CD14-positive monocyte (primary cell): ENCODE measurements around the gene NT5C1A. TPM values are rescaled to one million over a fixed set of nuclear protein-coding genes. Genes with fewer than 3 reads are reported as not detected.

Experiments
- DNase-seq, 3 donors: peaks; one replicate each; pipeline ENCODE4 v3.0.0-alpha.2; 2011 to 2022
- H2AFZ ChIP-seq: 2 replicates; pipeline ENCODE4 v1.6.0; 2012; ENCODE audit warnings: mild to moderate bottlenecking, low read depth, low read length, inconsistent platforms; ENCODE audit not compliant: insufficient read depth, poor library complexity, severe bottlenecking
- H3K27ac ChIP-seq, 2 donors: 1 replicate in 1 of 2; 2 replicates in 1 of 2; pipeline ENCODE4 v1.5.1; 2012 to 2013; ENCODE audit warnings: low read length in 2 of 2, control low read depth in 1 of 2, inconsistent platforms in 1 of 2, low read depth in 1 of 2, mild to moderate bottlenecking in 1 of 2
- H3K27me3 ChIP-seq, 2 donors: one replicate each; pipeline versions ENCODE4 v1.6.0 to v1.6.1; 2011 to 2013; ENCODE audit warnings: low read length in 2 of 2; ENCODE audit not compliant: control insufficient read depth in 2 of 2, insufficient read depth in 2 of 2
- H3K36me3 ChIP-seq, 2 donors: replicated peaks in 1 of 2; 1 replicate in 1 of 2; 2 replicates in 1 of 2; pipeline versions ENCODE4 v1.5.1 to v1.6.1; 2012 to 2013; ENCODE audit warnings: low read length in 2 of 2, control low read depth in 1 of 2, inconsistent platforms in 1 of 2, mild to moderate bottlenecking in 1 of 2; ENCODE audit not compliant: insufficient read depth in 2 of 2, control insufficient read depth in 1 of 2
- H3K4me1 ChIP-seq, 2 donors: 1 replicate in 1 of 2; 2 replicates in 1 of 2; pipeline versions ENCODE4 v1.5.1 to v1.6.1; 2012 to 2013; ENCODE audit warnings: low read length in 2 of 2, control low read depth in 1 of 2, inconsistent platforms in 1 of 2, mild to moderate bottlenecking in 1 of 2, moderate library complexity in 1 of 2; ENCODE audit not compliant: insufficient read depth in 2 of 2, control insufficient read depth in 1 of 2
- H3K4me2 ChIP-seq: replicated peaks from 2 replicates; pipeline ENCODE3; 2012; ENCODE audit warnings: low read length, moderate library complexity, mild to moderate bottlenecking; ENCODE audit not compliant: poor library complexity, severe bottlenecking; ENCODE audit errors: extremely low read depth
- H3K4me3 ChIP-seq, 3 experiments: fragments of 200-600 bp in 1 of 3; sonication (generic) in 1 of 3; replicated peaks in 1 of 3; 1 replicate in 2 of 3; 2 replicates in 1 of 3; pipeline ENCODE4 v1.5.1; 2011 to 2013; ENCODE audit warnings: low read length in 3 of 3, mild to moderate bottlenecking in 3 of 3, control low read depth in 2 of 3, low read depth in 2 of 3, inconsistent platforms in 1 of 3, moderate library complexity in 1 of 3
- H3K79me2 ChIP-seq: 2 replicates; pipeline ENCODE4 v1.6.0; 2012; ENCODE audit warnings: mild to moderate bottlenecking, control low read depth, inconsistent platforms, low read length, moderate library complexity; ENCODE audit not compliant: insufficient read depth
- H3K9ac ChIP-seq: 2 replicates; pipeline ENCODE4 v1.6.0; 2017; ENCODE audit warnings: low read length, mild to moderate bottlenecking; ENCODE audit not compliant: insufficient read depth, poor library complexity, severe bottlenecking
- H3K9me3 ChIP-seq, 2 donors: replicated peaks in 1 of 2; 1 replicate in 1 of 2; 2 replicates in 1 of 2; pipeline versions ENCODE4 v1.5.1 to v1.6.1; 2012 to 2013; ENCODE audit warnings: low read length in 2 of 2, control low read depth in 1 of 2; ENCODE audit not compliant: control insufficient read depth in 1 of 2, insufficient read depth in 1 of 2
- H4K20me1 ChIP-seq: 2 replicates; pipeline ENCODE4 v1.6.0; 2012; ENCODE audit warnings: mild to moderate bottlenecking, low read length, control low read depth, moderate library complexity; ENCODE audit not compliant: insufficient read depth
- H3K27ac Mint-ChIP-seq, 7 donors: one replicate each; pipeline ENCODE4 v1.8.0; 2020; ENCODE audit warnings: mild to moderate bottlenecking in 7 of 7, mixed read lengths in 7 of 7, moderate library complexity in 6 of 7, inconsistent platforms in 2 of 7
- H3K27me3 Mint-ChIP-seq, 3 donors: one replicate each; pipeline ENCODE4 v1.8.0; 2021 to 2022; ENCODE audit warnings: low read depth in 3 of 3, mild to moderate bottlenecking in 3 of 3, mixed read lengths in 3 of 3, moderate library complexity in 3 of 3, inconsistent platforms in 1 of 3
- H3K36me3 Mint-ChIP-seq, 2 donors: one replicate each; pipeline ENCODE4 v1.8.0; 2020; ENCODE audit warnings: mixed read lengths in 2 of 2, inconsistent platforms in 1 of 2, mild to moderate bottlenecking in 1 of 2
- H3K4me1 Mint-ChIP-seq: one replicate; pipeline ENCODE4 v1.8.0; 2020; ENCODE audit warnings: mild to moderate bottlenecking, mixed read lengths
- H3K4me3 Mint-ChIP-seq, 2 donors: one replicate each; pipeline ENCODE4 v1.8.0; 2020; ENCODE audit warnings: mild to moderate bottlenecking in 2 of 2, mixed read lengths in 2 of 2, moderate library complexity in 1 of 2
- H3K9me3 Mint-ChIP-seq, 7 donors: one replicate each; pipeline ENCODE4 v1.8.0; 2020 to 2022; ENCODE audit warnings: mixed read lengths in 7 of 7, mild to moderate bottlenecking in 6 of 7, moderate library complexity in 6 of 7, inconsistent platforms in 2 of 7
- WGBS: methylation state at CpG from one replicate; pipeline ENCODE4 v1.1.5; 2013; ENCODE audit warnings: missing lambda C conversion rate; ENCODE audit not compliant: insufficient coverage; 5-methylcytosine and 5-hydroxymethylcytosine counted together
- intact Hi-C, 2 donors: fragments of 100-400 bp; cut with micrococcal nuclease; formaldehyde crosslinking; loops; one replicate each; pipeline versions ENCODE4 v1.15.0 to v1.15.1; 2023
- polyA plus RNA-seq, 3 donors: library from polyadenylated mRNA; depleted of rRNA in 1 of 3; unstranded in 2 of 3; stranded (reverse) in 1 of 3; fragments of 300-500 nt in 2 of 3; fragments of >200 nt in 1 of 3; fragmentation: Illumina TruSeq in 2 of 3; gene quantifications; 1 replicate in 2 of 3; 2 replicates in 1 of 3; pipeline ENCODE4 v1.2.3, GENCODE V29; 2012 to 2021
- TF ChIP-seq, protein P1 (sequence below): fragments of 200-600 bp; IDR thresholded peaks from one replicate; pipeline ENCODE4 v1.8.0; 2022; ENCODE audit warnings: antibody characterized with exemption, mild to moderate bottlenecking

The NT5C1A gene
- polyA plus RNA-seq, 3 donors, result not detected

DNA sequence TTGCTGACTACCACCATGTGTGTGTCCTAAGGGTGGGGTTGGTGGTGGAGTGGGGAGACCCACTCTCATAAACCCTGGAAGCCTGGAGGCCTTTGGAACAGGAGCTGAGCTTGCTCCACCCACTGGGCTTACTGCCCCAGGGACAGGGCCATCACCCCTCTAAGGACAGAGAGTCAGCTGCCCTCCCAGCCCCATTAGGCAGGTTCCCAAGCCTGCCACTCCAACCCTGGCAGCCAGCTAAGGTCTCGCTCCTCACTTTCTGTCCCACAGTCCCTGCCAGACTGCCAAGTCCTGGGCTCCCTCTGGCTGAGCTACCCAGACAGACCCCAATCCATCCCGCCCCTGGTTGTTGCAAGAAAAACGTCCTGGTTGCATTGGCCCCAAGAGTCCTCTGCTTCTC is 3.8 kb downstream of the NT5C1A start:
- Histone ChIP-seq H3K4me1 (peaks cover 15 to 17% of the 10 kb centered on the region in 2 donors), H3K9me3 (peaks cover 0 to 10% of the 10 kb centered on the region in 2 donors), H4K20me1 (no peaks in the 10 kb centered on the region), H3K27ac (no peak overlapping the region), H3K79me2 (no peaks in the 10 kb centered on the region), H2AFZ (no peak overlapping the region), H3K36me3 (no peaks in the 10 kb centered on the region), H3K27me3 (peaks cover 21 to 40% of the 10 kb centered on the region in 2 donors), H3K4me2 (no peak overlapping the region), H3K9ac (no peak overlapping the region), H3K4me3 (no peak overlapping the region)
- Mint-ChIP-seq H3K9me3 (peaks cover 0 to 10% (median 0%) of the 10 kb centered on the region in 7 donors), H3K4me3 (no peak overlapping the region), H3K36me3 (peaks cover 0 to 6% of the 10 kb centered on the region in 2 donors), H3K27ac (no peak overlapping the region), H3K4me1 (peaks cover 13% of the 10 kb centered on the region), H3K27me3 (peaks cover 37 to 51% (median 38%) of the 10 kb centered on the region in 3 donors)
- no peak for DNase-seq
- intact Hi-C loops, result no loop called here
- TF ChIP-seq, protein P1, sequence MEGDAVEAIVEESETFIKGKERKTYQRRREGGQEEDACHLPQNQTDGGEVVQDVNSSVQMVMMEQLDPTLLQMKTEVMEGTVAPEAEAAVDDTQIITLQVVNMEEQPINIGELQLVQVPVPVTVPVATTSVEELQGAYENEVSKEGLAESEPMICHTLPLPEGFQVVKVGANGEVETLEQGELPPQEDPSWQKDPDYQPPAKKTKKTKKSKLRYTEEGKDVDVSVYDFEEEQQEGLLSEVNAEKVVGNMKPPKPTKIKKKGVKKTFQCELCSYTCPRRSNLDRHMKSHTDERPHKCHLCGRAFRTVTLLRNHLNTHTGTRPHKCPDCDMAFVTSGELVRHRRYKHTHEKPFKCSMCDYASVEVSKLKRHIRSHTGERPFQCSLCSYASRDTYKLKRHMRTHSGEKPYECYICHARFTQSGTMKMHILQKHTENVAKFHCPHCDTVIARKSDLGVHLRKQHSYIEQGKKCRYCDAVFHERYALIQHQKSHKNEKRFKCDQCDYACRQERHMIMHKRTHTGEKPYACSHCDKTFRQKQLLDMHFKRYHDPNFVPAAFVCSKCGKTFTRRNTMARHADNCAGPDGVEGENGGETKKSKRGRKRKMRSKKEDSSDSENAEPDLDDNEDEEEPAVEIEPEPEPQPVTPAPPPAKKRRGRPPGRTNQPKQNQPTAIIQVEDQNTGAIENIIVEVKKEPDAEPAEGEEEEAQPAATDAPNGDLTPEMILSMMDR, result no peak
- 84% methylated on average over 3 of the region's 3 CpGs for WGBS

DNA sequence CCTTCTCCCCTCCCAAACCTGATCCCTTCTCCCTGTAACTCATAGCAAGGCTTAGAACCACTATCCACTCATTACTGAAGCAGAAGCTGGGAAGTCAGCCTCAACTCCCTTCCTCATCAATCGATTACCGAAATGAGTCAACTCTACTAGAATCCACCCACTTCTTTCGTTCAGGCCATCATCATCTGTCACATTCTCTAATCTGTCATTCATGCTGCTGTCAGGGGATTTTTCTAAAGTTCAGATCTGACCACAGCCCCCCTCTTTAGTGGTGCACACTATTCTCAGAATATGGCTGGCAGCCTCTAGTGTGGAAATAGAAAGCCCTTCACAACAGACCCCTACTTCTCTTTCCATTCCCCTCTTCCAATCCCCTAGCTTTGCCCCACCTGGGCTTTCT is 5.1 kb downstream of the NT5C1A start:
- H3K27me3 ChIP-seq, result peaks cover 17 to 28% of the 10 kb centered on the region in 2 donors
- Mint-ChIP-seq H3K4me3 (no peak overlapping the region), H3K36me3 (peaks cover 0 to 6% of the 10 kb centered on the region in 2 donors), H3K9me3 (peaks cover 0 to 7% (median 0%) of the 10 kb centered on the region in 7 donors), H3K27ac (no peak overlapping the region), H3K27me3 (peaks cover 25 to 39% (median 27%) of the 10 kb centered on the region in 3 donors), H3K4me1 (peaks cover 6% of the 10 kb centered on the region)
- H3K4me2 ChIP-seq, result no peak overlapping the region
- no peaks in the 10 kb centered on the region for H3K36me3 ChIP-seq
- H4K20me1 ChIP-seq, result no peaks in the 10 kb centered on the region
- no peak overlapping the region for H2AFZ ChIP-seq
- peaks cover 0 to 10% of the 10 kb centered on the region in 2 donors for H3K9me3 ChIP-seq
- intact Hi-C loops, result no loop called here
- no peak overlapping the region for H3K9ac ChIP-seq
- H3K4me1 ChIP-seq, result peaks cover 7 to 8% of the 10 kb centered on the region in 2 donors
- no peaks in the 10 kb centered on the region for H3K79me2 ChIP-seq
- TF ChIP-seq, protein P1, result no peak
- DNase-seq, result no peak
- no peak overlapping the region for H3K27ac ChIP-seq
- 96% methylated on average over 3 of the region's 3 CpGs for WGBS
- no peak overlapping the region for H3K4me3 ChIP-seq
